T-helper 22 cell (primary cell): ENCODE results near the gene SLC22A13.
"Not testable (repeated sequence)": the region's sequence is repeated elsewhere in the genome, so short reads cannot be mapped to it uniquely, and the experiment has no call there.

Experiments
- DNase-seq: peaks from one replicate; pipeline ENCODE4 v3.0.0-alpha.2; 2020; ENCODE audit warnings: low read depth

SLC22A13 gene, protein sequence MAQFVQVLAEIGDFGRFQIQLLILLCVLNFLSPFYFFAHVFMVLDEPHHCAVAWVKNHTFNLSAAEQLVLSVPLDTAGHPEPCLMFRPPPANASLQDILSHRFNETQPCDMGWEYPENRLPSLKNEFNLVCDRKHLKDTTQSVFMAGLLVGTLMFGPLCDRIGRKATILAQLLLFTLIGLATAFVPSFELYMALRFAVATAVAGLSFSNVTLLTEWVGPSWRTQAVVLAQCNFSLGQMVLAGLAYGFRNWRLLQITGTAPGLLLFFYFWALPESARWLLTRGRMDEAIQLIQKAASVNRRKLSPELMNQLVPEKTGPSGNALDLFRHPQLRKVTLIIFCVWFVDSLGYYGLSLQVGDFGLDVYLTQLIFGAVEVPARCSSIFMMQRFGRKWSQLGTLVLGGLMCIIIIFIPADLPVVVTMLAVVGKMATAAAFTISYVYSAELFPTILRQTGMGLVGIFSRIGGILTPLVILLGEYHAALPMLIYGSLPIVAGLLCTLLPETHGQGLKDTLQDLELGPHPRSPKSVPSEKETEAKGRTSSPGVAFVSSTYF

DNA sequence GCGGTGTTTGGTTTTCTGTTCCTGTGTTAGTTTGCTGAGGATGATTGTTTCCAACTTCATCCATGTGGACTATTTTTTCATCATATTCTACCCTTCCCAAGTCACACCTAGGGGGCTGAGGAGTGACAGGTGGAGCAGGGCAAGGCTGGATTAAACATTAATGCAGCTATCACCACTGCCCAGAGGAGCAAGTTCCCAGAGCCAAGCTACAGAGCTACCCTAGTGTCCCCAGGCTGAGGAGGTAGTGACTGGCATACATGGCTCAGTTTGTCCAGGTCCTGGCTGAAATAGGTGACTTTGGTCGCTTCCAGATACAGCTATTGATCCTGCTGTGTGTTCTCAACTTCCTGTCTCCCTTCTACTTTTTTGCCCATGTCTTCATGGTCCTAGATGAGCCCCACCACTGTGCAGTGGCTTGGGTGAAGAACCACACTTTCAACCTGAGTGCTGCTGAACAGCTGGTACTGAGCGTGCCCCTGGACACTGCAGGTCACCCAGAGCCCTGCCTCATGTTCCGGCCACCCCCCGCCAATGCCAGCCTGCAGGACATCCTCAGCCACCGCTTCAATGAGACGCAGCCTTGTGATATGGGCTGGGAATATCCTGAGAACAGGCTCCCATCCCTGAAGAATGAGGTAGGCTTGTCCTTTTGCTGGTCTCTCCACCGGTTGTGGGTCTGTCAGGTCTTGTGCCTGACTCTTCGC lies at the start of gene SLC22A13:
Gene SLC22A13, plus strand, starts transcription at position 209 of the 704 bp plus-strand sequence. Its CDS starts 49 bp downstream, at position 258.
- DNase-seq, result no peak

- DNase-seq, result no peak
These were observed 45.9 kb upstream of the SLC22A13 start for GRCh38 chr3:38219609-38220197.

- DNase-seq, result no peak
These were observed 44.6 kb upstream of the SLC22A13 start for GRCh38 chr3:38221005-38221404.

- DNase-seq, result no peak
These were observed 43.5 kb upstream of the SLC22A13 start for GRCh38 chr3:38222032-38222634.

DNA sequence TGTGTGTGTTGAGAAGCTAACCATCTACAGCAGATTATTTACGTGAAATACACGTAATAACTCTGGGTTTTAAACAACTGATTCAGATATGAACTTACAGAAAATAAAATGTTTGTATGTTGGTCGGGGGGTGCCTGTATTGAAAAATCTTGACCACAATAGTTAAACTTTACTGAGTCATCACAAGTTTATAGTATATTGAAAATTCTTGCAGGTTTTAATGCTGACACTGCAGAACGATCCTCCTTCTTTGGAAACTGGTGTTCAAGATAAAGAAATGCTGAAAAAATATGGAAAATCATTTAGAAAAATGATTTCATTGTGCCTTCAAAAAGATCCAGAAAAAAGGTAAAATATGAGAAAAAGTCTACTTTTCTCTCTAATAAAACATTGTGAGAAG lies 41.3 kb upstream of the SLC22A13 start:
- no peak for DNase-seq

DNA sequence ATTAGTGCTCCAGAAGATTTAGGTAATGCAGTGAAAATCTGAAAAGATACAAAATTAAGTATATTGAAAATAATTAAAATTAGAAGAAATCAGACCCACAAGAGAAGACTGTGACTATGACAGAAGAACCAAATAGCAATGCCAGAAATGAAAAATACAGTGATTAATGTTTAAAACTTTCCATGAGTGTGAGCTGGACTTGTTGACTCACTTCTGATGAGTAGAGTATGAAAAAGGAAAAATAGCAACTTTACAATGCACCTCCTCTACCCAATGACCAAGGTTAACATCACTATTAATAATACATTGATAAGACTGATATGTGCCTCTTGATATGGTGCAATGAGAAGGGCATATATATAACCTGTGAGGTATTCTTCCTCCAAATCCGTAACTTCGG lies 39.3 kb upstream of the SLC22A13 start:
- no peak for DNase-seq

DNA sequence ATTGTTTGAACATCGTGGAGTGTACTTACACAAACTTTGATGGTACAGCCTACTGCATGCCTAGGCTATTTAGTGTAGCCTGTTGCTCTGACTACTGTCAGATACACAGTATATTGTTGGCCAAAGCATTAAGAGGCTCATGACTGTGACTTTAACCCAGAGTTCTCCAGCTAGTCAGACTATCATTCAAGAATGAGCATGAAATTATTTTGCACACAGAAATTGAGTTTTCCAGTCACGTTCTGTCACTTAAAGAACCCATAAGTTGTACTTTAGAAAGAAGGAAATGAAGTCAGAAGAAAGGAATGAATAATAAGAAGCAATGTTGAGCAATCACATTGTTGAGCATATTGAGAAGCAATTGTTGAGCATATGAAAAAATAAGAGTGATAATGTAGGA lies 37.6 kb upstream of the SLC22A13 start:
- no peak for DNase-seq

DNA sequence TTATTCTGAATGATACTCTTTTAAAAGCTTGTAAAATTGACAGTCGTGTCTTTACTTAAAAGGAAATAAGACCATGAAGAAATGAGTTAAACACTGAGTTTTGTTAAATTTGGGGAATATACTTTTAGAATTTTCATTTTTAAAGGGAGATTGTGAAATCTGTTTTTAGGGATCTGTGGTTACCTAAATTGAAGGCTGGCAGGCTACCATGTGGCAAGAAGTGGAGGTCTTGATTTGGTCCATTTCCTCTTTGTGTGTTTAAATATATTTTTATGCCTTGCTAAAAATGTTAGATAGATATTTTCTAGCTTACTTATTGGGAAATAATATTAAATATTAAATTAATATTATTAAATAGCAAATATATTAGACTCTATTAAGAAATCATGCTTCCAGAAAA lies 36.6 kb upstream of the SLC22A13 start:
- no peak for DNase-seq

DNA sequence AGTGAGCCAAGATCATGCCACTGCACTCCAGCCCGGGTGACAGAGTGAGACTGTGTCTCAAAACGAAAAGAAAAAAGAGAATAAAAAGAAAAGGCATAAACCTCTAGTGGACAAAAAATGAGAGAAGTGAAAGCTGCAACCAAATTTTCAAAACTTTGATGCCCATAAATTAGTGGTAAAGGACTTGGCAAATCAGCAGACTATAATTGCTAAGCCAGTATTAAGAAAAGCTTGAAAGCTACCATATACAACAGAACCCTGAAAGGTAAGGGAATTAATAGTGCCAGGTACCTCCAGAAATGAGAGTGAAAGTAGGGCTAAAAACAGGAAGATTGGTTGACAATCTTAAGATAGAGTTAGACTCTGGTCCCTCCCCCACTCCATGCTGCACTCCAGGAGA lies 32.9 kb upstream of the SLC22A13 start:
- no peak for DNase-seq

DNA sequence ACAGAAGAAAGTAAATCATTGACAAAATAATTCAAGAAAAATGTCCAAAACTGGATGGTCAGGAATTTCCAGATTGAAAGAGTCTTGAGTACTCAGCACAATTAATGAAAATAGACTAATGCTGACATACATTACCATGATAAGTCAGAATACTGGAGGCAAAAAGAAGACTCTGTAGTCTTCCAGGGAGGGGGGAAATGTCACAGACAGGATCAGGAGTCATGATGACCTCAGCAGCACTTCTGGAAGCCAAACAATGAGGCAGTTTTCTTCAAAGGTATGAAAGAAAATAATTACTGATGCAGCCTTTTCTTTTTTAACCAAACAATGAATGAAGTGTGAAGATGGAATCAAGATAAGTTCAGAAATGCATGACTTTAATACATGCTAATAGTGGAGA lies 30.1 kb upstream of the SLC22A13 start:
- DNase-seq, result no peak

DNA sequence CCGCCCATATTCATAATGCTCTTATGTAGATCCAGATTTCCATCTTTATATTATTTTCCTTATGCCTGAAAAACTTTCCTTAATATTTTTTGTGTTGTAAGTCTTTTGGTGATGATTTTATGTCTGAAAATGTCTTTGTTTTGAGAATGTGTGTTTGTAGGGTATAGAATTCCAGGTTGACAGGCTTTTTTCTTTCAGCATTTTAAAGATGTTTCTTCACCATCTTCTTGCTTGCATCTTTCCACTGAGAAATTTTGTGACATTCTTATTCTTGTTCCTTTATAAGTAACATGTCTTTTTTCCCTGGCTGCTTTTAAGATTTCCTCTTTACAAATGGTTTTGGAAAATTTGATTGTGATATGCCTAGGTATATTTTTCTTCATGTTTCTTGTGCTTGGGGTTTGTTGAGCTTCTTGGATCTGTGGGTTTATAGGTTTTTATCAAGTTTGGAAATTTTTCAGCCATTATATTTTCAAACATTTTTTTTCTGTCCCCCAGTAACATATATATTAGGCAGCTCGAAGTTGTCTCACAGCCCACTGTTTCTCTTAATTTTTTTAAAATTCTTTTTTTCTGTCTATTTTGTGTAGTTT lies 27.1 kb upstream of the SLC22A13 start:
- no peak for DNase-seq

DNA sequence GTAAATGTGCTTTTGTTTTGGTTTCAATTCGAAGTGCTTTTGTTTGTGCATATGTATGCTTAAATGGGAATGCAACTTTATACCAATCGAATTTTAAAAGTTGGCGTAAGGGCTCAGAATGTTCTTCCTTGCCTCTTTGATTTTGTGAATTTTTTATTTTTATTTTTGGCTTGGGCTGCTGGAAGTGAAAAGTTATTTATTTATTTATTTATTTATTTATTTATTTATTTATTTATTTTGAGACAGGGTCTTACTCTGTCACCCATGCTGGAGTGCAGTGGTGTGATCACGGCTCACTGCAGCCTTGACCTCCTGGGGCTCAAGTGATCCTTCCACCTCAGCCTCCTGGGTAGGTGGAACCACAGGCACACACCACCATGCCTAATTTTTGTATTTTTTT lies 22.8 kb upstream of the SLC22A13 start:
- not testable (repeated sequence) for DNase-seq

- no peak for DNase-seq
These were observed 19.7 kb upstream of the SLC22A13 start for GRCh38 chr3:38245930-38246329.

DNA sequence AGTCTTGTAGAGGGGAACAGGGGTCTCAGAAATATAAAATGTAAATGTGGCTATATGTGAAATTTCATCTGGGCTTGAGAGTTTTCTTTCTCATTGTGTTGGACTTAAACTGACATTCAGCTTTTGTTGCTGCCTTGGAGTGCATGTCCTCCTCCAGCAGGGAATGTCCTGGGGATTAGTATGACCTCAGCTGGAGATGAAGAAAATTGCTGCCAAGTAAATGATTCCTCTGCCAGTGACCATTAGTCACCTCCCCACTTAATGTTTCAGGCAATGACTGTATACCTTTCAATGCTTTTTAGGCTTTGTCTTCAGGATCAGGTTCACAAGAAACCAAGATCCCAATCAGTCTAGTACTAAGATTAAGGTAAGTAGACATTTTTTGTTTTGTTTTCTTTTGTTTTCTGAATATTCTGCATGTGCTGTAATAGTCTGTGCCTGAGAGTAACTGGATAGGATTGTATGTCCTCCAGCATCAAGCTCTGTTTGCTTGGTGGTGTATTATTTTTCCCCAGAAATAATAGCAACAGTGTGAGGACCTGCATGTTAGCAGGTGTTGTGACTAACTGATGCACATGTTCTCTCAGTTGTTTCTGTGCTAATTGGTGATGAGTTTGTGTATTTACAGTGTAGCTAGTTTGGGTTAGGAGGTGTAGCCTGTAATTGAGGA lies 18.1 kb upstream of the SLC22A13 start:
- no peak for DNase-seq

DNA sequence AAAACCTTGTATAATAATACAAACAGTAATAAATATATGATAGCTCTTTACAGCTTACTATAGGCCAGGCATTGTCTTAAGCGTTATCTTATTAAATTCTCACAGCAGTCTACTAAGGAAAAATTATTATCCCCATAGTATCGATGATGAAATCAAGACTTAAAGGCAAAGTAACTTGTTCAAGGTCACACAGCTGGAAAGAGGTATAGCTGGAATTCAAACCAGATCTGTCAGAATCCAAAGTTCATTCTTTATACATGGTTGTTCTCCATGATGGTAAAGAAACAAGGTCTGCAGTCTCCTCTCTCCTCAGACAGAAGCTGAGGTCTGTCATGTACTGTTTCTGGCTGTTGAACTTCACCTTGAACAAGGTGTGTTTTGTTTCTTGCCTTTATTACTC lies 15.4 kb upstream of the SLC22A13 start:
- DNase-seq, result no peak

- no peak for DNase-seq
These were observed 14.4 kb upstream of the SLC22A13 start for GRCh38 chr3:38251197-38251596.

DNA sequence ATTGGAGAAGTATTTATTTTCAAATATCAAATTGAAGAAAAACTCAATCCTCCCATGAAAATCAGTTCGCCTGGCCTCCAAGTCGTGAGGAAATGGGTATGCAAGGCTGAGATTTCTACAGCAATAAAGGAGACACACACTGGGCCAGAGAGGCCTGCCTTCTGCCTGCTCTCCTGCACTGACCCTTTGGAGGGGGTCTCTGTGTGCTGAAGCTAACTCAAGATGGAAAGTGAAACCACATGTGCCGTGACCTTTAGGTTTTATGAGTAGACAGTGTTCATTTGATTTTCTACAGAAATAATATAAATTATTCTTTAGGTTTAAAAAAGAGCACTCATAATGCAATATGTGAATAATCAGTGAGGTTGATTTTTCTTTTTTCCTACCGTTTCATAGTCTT lies 11.9 kb upstream of the SLC22A13 start:
- no peak for DNase-seq

DNA sequence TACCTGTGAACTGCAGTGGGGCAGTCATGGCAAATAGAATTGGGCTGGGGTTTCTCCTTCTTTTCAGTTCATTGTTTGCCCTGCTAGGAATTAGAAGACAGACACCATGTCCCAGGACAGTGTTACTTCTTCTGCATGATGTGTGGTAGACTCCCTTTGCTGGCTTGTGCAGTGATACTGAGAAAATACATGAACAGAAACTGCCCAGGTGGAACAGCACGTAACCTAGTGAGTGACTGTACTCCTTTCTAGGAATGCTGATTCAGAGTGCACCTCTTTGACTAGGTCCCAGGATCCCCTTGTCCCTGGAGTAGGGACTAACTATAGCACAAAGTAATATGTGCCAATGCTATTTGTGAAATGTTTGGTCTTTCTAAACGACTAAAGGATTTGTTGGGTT lies 10.7 kb upstream of the SLC22A13 start:
- DNase-seq, result no peak

DNA sequence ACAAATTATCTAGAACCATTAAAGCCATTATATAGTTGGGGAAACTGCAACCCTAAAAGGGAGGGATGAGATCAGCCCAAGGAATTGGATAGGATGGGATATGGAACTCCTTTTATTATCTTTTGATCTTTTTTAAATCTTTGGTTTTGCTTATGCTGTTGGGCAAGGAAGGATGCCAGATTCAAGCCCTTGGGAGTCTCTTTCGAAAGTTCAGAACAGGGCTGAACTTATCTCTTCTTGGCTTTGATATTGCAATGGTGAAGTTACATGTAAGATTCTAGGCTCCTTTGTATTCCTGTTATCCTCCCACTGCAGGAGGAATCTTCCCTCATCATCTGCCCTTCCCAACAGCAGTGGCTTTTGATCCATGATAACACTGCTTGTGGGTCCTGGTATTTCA lies 10.0 kb upstream of the SLC22A13 start:
- no peak for DNase-seq

GRCh38 chr3:38257583-38257982 lies 8.0 kb upstream of the SLC22A13 start:
- no peak for DNase-seq

- DNase-seq, result no peak
These were observed 5.1 kb upstream of the SLC22A13 start for GRCh38 chr3:38260474-38260873.
